Dermis blood vessel endothelial cell (primary cell): ENCODE results near the gene GLB1L2. TPM values are rescaled to one million over a fixed set of nuclear protein-coding genes. Genes with fewer than 3 reads are reported as not detected.

Experiments
- DNase-seq: peaks from one replicate; pipeline ENCODE4 v3.0.0; 2010
- total RNA-seq: library from RNA; depleted of rRNA; stranded (reverse); fragments of >200 nt; gene quantifications from 2 replicates; pipeline ENCODE4 v1.2.3, GENCODE V29; 2014

Gene GLB1L2
- total RNA-seq, 1 donor from 2014 or later: 0.17 TPM

- no peak for DNase-seq
Observed at GRCh38 chr11:134370526-134371435, 39.0 kb downstream of the GLB1L2 start.

GRCh38 chr11:134371436-134372185 lies 39.8 kb downstream of the GLB1L2 start:
- DNase-seq: no peak

DNA sequence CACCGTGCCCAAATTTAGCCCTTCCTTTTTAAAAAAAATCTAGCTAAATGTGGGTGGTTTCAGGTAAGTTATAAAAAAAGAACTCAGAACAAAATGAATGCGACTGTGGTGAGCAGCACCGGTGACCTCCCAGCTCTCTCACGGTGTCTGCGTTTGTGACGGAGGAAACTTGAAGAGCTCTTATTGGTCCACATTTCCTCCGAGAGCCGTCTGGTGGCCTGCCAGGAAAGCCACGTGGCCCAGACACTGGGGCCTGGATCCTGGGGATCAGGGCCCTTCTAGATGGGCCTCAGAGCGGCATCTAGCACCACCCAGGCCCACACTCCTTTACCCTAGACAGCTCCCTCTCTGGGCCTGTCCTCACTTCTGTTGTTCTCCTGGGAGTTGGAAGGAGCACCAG lies 40.7 kb downstream of the GLB1L2 start:
- DNase-seq: no peak

- DNase-seq: no peak
Observed at GRCh38 chr11:134372961-134373360, 41.2 kb downstream of the GLB1L2 start.

GRCh38 chr11:134373591-134374052 lies 41.8 kb downstream of the GLB1L2 start:
- DNase-seq: no peak

DNA sequence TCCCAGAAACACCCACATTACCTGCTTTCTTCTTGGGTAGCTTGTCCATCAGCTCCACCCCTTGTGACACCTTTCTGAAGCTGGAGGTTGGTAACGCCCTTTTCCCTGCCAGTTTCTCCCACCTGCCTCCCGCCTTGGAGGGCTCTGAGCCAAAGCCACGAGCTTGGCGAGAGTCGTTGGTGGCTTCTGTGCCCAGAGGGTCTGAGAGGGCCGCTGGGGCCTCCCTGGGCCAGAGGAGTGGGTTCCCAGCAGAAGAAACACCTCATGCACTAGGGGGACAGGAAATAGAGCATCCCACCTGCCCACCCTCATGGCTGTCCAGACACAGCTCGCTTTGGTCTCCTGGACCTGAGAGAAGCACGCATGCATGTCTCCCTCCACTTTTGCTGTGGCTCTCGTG lies 42.4 kb downstream of the GLB1L2 start:
- no peak for DNase-seq

GRCh38 chr11:134374891-134375550 lies 43.2 kb downstream of the GLB1L2 start:
- DNase-seq: no peak

DNA sequence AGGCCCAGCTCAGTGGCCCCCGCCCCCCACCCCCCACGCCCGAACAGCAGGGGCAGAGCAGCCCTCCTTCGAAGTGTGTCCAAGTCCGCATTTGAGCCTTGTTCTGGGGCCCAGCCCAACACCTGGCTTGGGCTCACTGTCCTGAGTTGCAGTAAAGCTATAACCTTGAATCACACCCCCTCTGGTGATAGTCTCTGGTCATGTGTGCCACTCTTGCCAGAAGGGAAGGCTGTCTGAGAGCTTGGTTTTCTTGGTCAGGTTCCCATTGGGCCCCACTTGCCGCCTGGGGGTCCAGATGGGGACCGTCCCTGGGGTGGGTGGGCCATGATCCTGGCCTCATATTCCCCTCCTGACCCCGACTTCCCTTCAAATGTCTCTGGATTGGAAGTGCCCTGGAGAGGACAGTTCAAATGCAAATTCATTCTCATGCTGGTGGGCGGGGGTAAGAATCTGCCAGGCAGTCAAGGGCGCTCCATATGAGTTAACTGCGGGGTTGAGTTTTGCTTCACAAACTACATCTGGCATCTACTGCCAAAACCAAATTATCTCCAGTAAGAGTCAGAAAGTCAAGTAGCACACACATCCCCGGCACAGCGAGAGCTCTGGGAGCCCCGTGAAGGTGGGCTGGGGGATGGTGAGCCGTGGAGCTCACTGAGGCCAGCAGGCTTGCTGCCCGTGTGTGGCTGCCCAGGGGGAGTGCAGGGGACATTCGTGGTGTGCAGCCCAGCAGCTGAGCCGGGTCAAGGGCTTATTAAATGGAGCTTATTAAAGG lies 44.5 kb downstream of the GLB1L2 start:
- no peak for DNase-seq

DNA sequence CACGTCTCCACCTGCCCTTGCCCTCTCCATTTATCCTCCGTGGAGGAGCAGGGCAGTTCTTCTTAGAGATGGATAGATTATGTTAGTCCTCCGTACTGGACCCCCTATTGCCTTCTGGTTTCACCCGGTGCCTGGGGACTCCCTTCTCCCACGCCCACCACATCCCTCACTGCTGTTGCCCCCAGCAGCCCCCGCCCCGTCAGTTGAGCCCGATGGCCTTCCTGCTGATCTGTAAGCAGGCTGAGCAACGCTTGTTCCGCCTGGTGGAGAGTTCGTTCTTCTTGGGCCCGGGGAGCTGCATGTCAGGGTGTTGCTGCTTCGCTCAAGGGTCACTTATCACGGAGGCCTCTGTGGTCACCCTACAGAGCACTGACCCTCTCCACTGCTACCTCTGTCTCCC lies 46.1 kb downstream of the GLB1L2 start:
- DNase-seq: no peak

GRCh38 chr11:134379241-134379640 lies 47.5 kb downstream of the GLB1L2 start:
- no peak for DNase-seq

DNA sequence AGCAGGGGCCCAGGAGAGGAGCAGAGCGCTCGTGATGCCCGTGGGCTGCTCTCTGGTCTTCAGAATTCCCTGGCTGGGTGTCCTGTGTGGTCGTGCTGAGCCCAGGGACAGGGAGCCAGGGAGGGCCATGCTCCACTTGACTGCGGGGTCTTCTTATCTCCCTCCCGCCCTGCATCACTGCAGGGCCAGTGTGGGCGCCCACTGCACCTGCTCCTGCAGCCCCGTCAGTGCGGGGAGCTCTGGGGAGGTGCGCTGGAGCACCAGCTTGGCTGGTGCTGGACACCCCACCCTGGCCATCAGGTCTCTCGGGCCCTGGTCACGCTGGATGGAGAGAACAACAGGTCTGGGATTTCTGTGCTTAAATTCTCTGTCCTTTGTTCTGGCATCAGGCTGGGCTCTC lies 48.4 kb downstream of the GLB1L2 start:
- no peak for DNase-seq

GRCh38 chr11:134380785-134381184 lies 49.0 kb downstream of the GLB1L2 start:
- DNase-seq: no peak

DNA sequence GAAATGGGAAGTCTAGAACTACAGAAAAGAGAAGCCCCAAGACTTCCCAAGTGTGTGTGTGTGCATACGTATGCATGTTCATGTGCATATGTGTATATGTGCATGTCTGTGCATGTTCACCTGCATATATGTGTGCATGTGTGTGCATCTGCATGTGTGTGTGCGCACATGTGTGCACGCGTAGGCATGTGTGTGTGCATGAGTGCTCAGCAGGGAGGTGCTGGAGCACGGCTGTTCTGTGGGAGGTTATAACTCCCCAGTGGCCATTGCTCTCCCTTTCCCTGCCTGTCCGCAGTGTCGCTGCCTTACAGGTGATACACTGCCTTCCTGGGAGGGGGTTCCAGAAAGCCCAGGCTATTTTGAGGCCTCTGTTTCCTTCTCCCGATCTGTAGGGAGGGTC lies 50.5 kb downstream of the GLB1L2 start:
- DNase-seq: no peak

DNA sequence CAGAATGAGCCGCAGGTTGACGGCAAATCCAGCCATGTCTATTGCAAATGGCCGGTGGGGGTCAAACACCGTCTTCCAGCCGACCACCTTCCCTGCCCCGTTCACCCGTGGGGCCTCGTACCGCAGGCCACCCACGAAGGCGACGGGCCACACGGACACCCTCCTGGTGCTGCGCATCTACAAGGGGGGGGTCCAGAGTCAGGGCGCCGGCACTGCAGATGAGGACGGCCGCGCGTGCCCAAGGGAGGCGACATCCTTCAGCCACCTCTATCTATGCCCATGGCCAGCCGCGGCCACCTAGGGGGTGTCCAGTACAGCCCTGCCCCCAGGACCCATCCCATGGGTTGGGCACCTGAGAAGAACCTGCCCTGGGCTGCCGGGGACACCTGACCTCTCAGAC lies 51.0 kb downstream of the GLB1L2 start:
- no peak for DNase-seq

DNA sequence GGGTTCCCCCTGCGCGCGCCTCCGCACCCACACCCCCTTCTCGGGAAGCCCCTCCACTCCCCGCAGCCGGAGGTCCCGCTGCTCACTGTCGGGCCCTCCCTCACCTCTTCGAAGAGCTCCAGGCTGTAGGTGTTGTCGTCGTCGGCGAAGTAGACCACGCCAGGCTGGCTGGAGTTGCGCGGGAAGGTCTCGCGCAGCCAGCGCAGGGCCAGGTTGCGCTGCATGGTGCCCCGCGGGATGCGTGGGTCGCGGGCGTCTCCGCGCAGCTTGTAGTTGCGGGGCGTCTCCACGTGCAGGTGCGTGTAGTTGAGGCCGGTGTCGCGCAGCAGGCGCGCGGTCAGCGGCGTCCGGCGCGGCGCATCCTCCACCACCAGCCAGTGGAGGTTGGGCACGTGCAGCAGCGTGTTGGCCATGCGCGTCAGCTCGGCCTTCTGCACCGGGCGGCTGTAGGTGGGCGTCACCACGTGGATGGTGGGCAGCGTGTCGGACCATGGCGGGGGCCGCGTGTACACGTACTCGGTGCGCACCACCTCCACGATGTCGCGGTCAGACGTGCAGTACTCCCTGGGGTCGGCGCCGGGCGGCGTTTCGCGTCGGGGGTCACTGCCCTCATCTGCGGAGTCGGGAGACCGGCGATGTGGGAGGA lies 51.9 kb downstream of the GLB1L2 start:
- no peak for DNase-seq

GRCh38 chr11:134384406-134384805 lies 52.6 kb downstream of the GLB1L2 start:
- no peak for DNase-seq

DNA sequence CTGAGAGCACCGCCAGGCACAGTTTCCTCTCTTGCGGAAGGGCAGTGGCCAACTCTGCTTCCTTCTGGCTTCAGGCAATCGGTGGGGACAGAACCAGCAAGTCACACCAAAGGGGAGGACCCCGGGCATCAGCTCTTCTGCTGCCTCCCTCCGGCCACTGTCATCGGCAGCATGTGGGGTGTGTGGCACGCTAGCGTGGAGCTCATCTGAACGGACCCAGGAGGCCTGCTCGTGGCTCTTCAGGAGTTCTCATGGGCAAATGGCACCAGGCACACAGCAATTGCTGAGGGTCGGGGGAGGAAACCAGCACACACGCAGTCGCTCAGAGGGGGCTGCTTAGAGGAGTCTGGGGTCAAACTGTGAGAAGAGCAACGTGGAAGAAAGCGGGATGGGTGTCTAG lies 53.4 kb downstream of the GLB1L2 start:
- no peak for DNase-seq

- no peak for DNase-seq
Observed at GRCh38 chr11:134385774-134386565, 54.2 kb downstream of the GLB1L2 start.

GRCh38 chr11:134386945-134387344 lies 55.2 kb downstream of the GLB1L2 start:
- no peak for DNase-seq

DNA sequence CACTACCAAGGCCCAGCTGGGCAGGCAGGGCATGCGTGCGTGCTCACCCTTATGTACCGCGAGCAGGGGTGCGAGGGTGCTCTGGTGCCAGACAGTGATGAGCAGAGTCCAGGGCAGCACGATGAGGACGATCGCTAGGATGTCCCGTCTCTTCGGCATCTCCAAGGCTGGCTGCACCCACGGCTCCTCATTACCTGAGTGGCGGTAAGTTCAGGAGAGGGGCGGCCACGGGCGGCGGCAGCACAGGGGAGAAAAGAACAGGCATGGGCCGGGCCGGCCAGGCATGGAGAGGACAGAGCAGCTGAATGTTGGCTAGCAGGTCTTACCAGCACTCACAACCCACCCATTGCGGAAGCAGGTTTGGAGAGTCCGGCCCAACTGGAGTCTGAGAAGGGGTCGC lies 55.7 kb downstream of the GLB1L2 start:
- DNase-seq: no peak

DNA sequence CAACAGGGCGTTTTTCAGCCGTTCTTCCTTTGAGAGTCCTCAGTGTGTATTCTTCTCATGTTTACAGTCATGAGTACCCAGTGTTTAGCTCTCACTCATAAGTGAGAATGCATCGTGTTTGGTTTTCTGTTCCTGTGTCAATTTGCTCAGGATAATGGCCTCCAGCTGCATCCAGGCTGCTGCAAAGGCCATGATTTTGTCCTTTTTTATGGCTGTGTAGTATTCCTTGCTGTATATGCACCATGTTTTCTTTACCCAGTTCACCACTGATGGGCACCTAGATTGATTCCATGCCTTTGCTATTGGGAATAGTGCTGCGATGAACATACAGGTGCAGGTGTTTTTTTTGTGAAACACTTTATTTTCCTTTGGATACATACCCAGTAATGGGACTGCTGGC lies 56.8 kb downstream of the GLB1L2 start:
- no peak for DNase-seq
